ENCODE results near the gene MFAP4.

MFAP4 gene

DNA sequence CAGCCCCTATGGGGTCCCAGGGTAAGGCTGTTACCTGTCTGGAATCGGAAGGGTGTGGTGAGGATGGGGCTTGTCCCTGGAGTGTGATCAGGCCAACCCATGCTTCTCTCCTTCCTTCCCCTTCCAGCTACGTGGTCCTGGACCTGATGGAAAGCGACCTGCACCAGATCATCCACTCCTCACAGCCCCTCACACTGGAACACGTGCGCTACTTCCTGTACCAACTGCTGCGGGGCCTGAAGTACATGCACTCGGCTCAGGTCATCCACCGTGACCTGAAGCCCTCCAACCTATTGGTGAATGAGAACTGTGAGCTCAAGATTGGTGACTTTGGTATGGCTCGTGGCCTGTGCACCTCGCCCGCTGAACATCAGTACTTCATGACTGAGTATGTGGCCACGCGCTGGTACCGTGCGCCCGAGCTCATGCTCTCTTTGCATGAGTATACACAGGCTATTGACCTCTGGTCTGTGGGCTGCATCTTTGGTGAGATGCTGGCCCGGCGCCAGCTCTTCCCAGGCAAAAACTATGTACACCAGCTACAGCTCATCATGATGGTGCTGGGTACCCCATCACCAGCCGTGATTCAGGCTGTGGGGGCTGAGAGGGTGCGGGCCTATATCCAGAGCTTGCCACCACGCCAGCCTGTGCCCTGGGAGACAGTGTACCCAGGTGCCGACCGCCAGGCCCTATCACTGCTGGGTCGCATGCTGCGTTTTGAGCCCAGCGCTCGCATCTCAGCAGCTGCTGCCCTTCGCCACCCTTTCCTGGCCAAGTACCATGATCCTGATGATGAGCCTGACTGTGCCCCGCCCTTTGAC lies 6.3 kb downstream of the MFAP4 start:
- no peak for DNase-seq (ENCODE audit: extremely low read depth, low read depth)
- no peak for TF ChIP-seq CTCF (IDR thresholded peaks at IDR 0.05; ENCODE audit: low read depth, low read length)

DNA sequence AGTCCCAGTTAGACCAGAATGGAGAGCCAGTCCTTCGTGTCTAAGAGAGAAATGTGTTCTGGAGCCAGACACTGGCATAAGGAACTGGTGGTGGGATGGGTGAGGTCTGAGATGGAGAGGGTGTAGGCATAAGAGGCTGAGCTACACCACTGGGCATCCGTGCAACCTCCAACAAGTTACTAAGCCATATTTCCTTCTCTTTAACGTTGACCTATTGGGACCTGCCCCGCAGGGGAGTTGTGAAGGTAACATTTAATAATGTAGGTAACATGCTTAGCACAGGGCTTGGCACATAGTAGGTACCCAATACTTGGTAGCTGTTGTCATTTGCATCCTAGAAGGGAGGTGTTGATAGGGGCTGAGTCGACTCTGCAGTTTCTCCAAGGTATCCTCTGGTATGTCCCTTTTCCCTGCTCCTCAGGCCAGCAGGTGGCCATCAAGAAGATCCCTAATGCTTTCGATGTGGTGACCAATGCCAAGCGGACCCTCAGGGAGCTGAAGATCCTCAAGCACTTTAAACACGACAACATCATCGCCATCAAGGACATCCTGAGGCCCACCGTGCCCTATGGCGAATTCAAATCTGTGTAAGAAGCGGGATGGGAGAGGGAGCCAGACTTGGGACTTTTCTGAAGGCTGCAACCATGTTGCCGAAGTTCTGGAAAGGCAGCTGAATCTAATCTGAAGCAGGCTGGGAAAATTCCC lies 7.5 kb downstream of the MFAP4 start:
- TF ChIP-seq CTCF (IDR thresholded peaks at IDR 0.05; ENCODE audit: low read depth, low read length): no peak

GRCh38 chr17:19378416-19379360 lies 8.3 kb downstream of the MFAP4 start, which contains the start of gene MAPK7:
MAPK7 (plus strand) TSS chr17:19378498; CDS start chr17:19378901, 403 bp downstream.
- no peak for TF ChIP-seq CTCF (IDR thresholded peaks at IDR 0.05; ENCODE audit: low read depth, low read length)
- DNase-seq (ENCODE audit: extremely low read depth, low read depth): no peak

More for the DNA sequence above, 7.5 kb downstream of the MFAP4 start:
- no peak for DNase-seq (ENCODE audit: extremely low read depth, low read depth)

DNA sequence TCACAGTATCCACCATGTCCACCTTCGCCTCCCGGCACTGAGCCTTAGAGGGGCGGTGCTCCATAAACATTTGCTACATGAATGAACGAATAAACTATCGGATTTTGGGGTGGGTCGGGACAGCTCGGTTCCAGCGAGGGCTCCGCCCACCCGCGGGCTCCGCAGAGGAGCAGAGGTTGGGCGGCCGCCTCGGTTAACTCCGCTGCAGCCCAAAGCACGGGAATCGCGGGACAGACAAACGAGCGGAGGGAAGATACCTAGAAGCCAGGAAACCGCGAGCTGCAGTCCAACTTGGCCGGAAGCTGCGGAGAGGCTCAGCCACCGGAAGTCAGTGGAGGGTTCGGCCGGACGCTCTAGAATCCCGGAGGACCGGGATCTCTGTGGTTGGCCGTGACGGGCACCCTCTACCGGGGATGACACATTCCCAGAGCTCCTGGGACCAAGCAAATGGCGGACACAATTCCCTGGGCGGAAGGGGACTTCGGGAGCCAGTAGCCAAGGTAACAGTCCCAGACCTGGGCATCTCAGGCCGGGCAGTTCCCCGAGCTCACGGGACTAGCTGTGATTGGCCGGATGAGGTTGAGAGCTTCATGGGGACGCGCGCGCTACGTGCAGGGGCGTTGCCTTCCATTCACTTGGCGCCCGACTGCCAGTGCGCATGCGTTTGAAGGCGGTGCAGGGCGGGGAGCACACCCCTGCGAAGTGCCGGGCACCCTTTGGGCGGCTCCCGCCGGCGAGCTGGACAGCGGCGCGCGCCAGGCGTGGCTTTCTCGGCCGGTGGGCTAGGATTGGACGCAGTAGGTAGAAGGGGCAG lies 9.2 kb downstream of the MFAP4 start:
- peak; percentile 98 for DNase-seq (ENCODE audit: extremely low read depth, low read depth)
- TF ChIP-seq CTCF (IDR thresholded peaks at IDR 0.05; ENCODE audit: low read depth, low read length): peak; percentile 0; the same call in 1 of the 2 replicates

DNA sequence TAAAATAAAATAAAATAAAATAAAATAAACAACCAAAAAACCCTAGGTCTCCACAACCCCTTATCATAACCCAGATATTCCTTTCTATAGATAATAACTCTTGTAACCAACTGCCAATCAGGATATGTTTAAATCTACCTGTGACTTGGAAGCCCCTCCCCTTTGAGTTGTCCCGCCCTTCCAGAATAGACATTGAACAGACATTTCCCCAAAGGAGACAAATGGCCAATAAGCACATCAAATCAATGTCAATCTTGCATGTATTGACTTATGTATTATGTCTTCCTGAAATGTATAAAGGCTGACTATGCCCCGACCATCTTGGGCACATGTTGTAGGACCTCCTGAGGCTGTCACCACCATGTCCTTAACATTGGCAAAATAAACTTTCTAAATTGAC lies 10.2 kb downstream of the MFAP4 start:
- no peak for TF ChIP-seq CTCF (IDR thresholded peaks at IDR 0.05; ENCODE audit: low read depth, low read length)
- DNase-seq (ENCODE audit: extremely low read depth, low read depth): no peak

DNA sequence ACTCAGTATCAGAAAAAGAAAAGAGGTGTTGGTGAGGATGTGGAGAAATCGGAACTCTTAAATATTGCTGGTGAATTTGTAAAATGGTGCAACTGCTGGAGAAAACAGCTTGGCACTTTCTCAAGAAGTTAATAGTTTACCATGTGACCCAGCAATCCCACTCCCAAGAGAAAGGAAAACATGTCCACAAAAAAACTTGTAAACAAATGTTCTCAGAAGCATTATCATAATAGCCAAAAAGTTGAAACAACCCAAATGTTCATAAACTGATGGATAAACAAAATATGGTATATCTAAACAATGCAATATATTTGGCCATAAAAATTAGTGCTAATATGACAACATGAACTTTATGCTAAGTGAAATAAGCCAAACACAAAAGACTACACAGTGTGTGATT lies 11.3 kb downstream of the MFAP4 start:
- no peak for TF ChIP-seq CTCF (IDR thresholded peaks at IDR 0.05; ENCODE audit: low read depth, low read length)

More for the DNA sequence above, 11.3 kb downstream of the MFAP4 start:
- DNase-seq (ENCODE audit: extremely low read depth, low read depth): no peak
